Stimulated activated CD8-positive, alpha-beta memory T cell treated with anti-CD3 and anti-CD28 coated beads, Interleukin-4, amount 100 ng/mL, for 1 hour (primary cell): ENCODE measurements around the gene HEMGN.
"Not testable (repeated sequence)": the region's sequence is repeated elsewhere in the genome, so short reads cannot be mapped to it uniquely, and the experiment has no call there.

Experiments
- DNase-seq, 2 donors: peaks; one replicate each; pipeline ENCODE4 v3.0.0-alpha.2; 2020; ENCODE audit warnings: low read depth in 2 of 2, low spot score in 1 of 2

The HEMGN gene

DNA sequence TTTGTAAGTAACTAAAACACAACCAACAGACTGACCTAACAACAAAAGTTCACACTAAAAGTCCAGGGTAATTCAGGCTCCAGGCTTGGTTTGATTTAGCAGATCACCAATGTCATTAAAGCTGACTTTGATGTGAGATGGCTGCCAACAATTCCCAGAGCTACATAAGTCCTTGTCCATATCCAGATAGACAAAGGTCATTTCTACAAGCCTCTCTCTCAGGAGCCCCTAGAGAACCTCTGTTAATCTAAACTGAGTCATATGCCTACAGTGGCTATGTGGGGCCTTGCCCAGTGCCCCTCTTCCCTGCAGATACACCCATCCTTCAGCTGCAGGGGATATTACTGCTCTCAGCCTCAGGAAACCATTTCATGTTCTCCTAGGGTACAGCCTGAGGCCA is 26.9 kb upstream of the HEMGN start:
- no peak for DNase-seq

DNA sequence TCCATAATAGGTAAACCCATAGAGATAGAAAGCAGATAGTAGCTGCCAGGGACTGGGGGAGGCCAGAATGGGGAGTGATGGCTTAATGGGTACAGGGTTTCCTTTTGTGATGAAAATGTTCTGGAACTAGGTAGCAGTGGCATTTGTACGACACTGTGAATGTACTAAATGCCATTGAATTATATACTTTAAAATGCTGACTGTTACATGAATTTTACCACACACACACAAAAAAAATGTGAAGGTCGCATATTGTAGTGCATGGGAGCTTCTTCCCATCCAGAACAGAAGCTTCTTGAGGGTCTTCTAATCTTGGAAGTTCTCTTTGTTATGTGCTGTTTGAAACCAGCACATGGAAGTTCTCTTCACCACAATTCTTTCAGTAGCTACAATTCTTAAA is 25.3 kb upstream of the HEMGN start:
- no peak for DNase-seq

DNA sequence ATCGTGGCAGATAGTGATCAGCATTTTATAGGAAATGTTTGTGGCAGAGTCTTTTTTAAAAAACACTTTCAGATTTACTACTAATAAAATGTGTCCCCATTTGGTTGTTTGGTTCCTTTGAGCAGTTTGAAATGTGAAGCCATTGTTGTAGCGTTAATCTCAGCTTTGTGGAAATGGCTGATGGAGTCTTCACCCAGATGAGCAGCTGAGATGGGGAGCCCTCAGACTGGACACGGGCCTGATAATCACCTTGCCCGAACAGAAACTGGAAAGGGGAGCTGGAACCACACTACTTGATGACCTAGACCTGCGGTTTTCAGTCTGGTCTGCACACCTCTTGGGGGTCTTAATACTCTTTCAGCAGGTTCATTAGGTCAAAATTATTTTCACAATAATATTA is 24.6 kb upstream of the HEMGN start:
- no peak for DNase-seq

DNA sequence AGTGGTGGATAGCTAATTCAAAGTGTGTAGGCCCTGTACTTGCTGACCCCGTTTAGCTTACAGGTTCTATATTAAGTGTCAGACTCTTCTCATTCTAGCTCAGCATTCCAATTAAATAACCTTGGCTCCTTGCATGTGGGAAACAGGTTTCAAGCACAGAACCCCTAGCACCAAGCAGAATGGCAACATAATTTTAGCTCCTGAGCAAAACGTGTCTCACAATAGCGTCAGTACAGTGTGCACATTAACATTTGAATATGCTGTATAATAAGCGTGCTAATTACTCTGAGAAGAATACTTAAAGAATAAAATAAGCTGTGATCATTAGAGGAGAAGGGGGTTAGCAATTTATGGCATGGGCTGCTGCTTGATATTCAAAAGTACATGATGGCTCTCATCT is 24.2 kb upstream of the HEMGN start:
- DNase-seq: no peak

DNA sequence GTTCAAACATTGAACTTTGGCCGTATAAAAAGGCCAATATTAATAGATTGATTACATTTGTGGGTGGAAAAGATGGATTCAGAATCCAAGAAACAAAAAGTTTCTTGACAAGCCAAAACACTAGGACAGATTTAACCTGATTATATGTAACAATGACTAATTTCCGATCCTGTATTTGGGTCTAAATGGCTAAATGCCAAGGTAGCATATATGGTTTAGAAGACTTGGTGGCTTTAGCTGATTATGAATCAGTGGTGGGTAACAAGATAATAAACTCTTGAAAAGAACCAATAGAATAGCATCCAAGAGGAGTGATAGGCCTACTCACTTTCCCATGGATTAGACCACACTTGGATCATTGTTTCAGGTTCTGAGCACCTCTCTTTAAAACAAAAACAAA is 23.4 kb upstream of the HEMGN start:
- no peak for DNase-seq

DNA sequence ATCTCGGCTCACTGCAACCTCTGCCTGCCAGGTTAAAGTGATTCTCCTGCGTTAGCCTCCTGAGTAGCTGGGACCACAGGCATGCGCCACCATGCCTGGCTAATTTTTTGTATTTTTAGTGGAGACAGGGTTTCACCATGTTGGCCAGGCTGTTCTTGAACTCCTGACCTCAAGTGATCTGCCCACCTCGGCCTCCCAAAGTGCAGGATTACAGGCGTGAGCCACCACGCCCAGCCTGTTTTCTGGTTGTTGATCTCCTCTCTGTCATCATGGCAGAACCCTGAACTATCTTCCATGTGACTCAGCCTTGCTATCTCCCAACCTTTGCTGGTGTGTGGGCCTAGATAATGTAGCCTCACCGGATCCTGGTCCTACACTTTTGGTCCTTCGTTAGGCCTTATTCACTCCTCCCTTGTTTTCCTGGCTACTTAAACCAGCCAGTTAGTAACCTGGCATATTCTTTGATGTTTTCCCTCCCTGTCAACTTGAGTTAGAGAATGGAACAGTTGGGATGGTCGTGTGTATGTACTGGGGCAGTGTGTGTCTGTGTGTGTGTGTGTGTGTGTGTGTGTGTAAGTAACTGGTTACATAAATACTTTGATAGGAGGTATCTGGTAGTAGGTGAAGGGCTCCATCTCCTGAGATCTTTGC is 22.8 kb upstream of the HEMGN start:
- DNase-seq: not testable (repeated sequence)

DNA sequence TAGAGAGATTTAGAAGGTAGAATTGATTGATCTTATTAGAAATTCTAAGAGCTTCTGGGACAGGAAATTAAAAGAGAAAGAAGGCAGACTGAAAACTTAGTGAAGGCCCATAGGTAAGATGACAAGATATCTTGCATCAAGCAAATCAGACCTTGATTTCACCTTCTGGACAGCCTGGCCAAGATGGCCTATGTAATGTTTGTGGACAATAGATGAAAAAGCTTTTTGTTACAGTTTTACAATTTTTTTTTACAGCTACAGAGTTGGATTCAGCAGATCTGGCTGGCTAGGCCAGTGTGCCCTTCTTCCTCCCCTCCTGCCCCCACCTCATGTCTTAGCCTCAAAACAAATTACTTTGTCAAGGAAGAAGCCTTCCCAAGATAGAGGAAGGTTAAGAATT is 21.6 kb upstream of the HEMGN start:
- DNase-seq: no peak

DNA sequence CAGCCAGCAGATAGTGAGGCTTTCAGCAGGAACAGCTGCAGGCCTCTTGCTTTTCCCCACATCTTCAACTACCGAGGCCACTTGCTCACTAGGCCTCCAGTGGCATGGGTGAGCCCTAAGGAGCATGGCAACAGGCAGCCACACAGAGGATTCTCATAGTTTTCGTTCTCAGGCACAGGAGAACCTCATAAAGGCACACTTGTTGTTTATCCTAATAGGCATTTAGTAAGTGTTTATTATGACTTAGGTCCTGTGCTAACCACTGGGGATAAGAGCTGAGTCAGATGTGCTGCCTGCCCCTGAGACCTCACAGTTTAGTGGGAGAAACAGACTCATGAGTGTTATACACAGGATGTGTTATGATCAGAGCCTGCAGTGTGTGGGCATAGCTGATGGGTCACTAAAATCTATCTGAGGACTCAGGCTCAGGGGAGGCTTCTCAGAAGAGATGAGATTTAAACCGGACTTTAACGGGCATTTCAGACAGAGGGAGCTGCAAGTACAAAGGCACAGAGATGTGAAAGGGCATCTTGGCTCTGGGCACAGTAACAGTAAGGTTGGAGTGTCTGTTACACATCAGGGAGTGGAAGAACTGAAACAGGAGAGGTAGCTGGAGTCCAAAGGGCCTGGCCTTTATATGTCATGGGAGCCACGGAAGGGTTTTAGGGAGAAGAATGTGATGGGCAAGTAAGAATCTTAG is 21.0 kb upstream of the HEMGN start:
- no peak for DNase-seq

DNA sequence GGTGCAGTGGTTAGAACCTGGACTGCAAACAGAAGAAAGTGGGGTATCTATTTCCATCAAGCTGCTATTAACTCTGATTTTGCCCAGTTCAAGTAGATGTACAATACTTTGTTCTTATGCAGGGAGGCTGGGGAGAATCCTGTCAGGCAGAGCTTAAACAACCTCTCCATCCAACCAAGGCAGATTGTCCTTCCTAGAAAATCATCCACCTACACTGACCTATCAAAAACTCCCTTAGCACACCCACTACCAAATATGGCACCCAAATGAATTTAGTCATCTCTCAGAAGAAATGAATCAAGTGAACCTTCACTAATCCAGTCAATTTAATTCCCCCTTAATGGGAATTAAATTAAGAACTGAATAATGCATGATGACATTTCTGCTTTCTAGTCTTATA is 18.4 kb upstream of the HEMGN start:
- no peak for DNase-seq

DNA sequence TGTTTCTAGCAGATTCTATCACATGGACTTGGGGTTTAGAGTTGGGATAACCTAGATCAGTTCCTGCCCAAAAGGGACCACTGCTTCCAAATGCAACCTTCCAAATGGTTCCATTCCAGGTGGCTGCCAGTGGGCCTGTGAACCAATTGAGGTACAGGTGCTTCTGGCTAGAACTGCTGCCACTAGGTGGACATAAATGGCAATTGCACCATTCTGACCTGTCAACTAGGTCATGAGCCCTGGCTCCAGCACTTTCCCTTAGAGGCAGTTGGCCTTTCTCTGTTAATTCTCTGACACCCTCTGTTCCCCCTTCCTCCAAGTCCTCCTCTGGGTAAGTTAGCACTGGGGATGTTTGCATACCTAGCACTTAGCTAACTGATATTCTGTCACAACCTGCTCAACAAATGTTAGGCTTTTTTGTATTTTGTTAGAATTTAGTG is 16.6 kb upstream of the HEMGN start:
- DNase-seq: peak; percentile 13 to 17

DNA sequence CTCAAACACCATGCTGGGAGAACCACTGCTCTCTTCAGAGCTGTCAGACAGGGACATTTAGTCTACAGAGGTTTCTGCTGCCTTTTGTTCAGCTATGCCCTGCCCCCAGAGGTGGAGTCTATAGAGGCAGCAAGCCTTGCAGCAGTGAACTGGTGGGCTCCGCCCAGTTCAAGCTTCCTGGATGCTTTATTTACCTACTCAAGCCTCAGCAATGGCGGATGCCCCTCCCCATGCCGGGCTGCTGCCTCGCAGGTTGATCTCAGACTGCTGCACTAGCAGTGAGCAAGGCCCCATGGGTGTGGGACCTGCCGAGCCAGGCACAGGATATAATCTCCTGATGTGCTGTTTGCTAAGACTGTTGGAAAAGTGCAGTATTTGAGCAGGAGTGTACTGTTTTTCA is 12.9 kb upstream of the HEMGN start:
- DNase-seq: not testable (repeated sequence)

DNA sequence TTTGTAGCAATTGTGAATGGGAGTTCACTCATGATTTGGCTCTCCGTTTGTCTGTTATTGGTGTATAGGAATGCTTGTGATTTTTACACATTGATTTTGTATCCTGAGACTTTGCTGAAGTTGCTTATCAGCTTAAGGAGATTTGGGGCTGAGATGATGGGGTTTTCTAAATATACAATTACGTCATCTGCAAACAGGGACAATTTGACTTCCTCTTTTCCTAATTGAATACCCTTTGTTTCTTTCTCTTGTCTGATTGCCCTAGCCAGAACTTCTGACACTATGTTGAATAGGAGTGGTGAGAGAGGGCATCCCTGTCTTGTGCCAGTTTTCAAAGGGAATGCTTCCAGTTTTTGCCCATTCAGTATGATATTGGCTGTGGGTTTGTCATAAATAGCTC is 9.1 kb upstream of the HEMGN start:
- not testable (repeated sequence) for DNase-seq

DNA sequence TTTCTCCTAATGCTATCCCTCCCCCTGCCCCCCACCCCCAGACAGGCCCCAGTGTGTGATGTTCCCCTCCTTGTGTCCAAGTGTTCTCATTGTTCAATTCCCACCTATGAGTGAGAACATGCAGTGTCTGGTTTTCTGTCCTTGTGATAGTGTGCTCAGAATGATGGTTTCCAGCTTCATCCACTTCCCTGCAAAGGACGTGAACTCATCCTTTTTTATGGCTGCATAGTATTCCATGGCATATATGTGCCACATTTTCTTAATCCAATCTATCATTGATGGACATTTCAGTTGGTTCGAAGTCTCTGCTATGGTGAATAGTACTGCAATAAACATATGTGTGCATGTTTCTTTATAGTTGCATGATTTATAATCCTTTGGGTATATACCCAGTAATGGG is 7.5 kb upstream of the HEMGN start:
- not testable (repeated sequence) for DNase-seq

DNA sequence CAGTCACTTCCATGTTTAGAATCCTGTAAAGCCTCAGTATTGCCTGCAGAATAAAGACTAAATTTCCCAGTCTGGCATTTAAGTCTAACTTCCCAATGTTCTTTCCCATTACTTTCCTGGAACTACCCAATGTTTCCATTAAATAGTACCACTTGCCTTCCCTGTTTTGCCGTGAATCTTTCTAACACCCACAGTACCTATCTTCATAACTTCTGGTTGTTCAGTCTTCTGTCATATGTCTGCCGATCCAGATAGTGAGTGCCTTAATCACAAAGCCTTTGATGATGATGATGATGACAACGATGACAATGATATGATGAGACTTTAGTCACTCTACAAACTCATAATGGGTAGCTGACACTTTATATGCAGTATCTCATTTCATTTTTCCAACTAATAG is 6.6 kb upstream of the HEMGN start:
- DNase-seq: no peak

DNA sequence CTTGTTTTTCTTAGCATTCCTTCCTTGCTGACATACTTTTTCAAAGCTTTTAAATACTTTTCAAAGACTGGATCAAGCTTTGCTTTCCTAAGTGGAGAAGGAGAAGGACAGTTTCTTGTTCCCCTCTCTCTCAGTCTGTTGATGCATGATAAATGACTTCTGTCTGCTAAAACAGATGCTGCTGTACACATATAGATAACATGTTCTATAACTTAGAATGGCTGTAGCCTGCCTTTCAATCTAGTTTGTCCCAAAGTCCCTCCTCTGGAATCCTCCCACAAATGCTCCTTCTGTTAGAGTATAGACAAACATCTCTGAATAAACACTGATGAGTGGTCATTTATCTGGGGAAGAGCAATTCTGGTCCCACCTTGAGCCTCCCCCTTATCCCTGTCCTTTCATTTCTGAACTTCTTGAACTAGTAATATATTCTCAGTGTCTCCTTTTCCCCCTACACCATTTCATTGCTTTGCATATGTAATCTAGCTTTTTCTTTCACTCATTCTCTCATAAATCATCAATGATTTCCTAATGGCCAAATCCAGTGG is 5.4 kb upstream of the HEMGN start:
- no peak for DNase-seq

DNA sequence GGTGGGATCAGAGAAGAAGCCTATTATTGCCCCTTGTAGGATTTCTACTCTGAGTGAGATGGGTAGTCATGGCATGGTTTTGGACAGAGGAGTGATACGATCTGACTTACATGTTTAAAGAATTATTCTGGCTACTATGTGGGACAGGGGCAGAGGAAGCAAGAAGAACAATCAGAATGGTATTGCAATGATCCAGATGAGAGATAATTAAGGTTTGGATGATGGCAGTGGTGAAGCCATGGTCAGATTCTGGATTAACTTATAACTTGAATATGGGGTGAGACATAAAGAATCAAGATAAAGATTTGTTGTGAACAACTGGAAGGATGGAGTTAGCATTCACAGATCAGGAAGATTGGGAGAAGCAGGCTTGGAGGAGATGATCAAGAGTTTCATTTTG is 3.4 kb upstream of the HEMGN start:
- DNase-seq: no peak

DNA sequence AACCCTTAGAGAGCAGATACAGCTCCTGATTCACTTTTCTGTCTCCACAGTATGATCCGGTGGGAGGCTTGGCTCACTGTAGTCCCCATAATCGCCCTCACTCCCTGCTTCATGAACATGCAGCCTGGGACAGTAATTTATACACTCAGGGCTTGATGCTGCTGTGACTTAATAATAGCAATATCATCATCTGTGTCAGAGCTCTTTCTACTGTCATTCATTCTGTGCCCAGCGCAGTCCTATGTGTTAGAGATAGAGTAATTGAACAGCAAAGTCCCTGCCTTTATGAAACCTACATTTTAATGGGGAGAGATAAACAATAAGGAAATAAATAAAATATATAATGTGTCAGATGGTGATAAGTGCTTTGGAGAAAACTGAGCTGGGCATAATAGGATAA is 2.8 kb upstream of the HEMGN start:
- DNase-seq: no peak

DNA sequence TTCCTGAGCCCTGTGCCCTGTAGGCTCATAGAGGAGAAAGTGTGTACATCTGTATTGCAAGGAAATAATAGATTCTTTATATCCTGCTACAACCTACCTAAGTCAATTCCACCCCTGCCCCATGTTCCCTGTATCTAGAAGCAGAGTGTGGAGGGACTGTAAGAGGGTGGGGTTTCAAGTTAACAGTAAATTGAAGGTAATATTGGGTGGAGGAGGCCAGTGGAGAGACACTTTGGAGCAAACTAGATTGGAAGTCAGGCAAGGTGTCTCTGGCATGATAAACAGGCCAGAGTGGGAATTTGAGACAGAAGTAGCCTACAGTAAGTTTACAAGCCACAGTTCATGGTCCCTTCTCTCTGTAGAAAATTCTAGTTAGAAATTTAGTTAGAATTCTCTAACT is 2.3 kb upstream of the HEMGN start:
- DNase-seq: no peak

DNA sequence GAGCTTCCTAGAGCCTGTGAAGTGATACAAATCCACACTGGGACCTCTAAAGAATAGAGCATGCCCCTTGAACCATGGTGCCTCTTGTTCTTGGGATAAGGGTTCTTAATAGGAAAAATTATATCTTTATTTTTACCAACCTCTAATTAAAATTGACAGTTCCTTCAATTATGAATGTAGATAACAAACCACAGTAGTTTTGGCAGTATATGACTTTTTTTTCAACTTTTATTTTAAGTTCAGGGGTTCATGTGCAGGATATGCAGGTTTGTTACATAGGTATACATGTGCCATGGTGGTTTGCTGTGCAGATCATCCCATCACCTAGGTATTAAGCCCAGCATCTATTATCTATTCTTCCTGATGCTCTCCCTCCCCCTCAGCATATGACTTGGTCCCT is 974 bp downstream of the HEMGN start:
- DNase-seq: no peak

DNA sequence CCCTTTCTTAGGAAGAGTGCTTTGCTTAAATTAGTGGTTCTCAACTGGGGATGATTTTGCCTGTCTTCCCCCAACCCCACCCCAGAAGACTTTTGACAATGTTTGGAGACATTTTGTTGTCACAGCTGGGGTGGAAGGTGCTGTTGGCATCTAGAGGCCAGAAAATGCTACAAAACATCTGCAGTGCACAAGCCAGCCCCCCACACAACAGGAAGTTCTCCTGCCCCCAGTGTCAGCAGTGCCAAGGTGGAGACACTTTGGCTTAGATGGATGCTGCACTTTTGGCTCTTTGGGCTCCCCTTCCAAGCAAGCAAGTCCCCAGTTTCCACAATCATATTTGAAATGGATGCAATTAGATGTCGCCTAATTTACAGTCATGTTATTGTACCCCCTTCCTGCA is 2.7 kb downstream of the HEMGN start:
- DNase-seq: no peak

DNA sequence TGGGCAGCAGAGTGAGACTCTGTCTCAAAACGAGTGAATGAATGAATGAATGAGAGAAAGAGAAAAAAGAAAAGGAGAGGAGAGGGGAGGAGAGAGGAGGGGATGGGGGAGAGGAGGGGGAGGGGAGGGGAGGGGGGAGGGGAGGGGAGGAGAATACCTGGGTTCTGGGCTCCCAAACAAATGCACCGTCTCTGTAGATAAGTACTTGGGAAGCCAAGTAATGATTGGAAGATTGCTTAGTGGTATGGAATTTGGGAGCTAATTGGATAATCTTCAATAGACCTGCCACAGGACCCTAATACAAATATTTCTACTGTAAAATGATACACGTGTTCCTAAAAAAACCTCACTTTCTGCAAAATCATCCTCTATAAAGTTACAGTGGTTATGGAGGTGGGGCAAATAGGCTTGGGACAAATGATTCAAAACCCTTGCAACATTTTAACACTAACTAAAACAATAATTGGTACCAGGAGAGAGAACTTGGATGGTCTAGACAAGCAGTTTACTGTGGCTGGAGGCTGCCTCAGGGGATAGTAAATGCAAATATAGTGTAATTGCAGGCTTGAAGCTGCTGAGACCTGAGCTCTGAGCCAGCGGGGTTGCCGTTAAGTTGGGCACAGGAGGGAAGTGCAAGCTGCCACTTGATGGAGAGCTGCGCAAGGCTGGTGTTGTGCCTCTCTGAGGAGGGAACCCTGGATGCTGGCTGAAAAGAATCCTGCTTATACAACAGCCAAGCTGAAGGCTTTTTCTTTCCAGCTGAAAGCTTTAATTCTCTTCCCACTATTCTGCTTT is 3.5 kb downstream of the HEMGN start:
- DNase-seq: no peak
